HEK293 (cell line): ENCODE measurements around the gene REG1B.

ENCODE experiments used
- CTCF ChIA-PET: fragments of 350-600 bp; formaldehyde crosslinking; extraction: SDS; loops from one replicate; lab custom pipeline; 2021; ENCODE audit warnings: antibody characterized with exemption; lab: Yijun Ruan, JAX
- POLR2A ChIA-PET: fragments of 300-600 bp; formaldehyde crosslinking; extraction: SDS; loops from one replicate; lab custom pipeline; 2020; ENCODE audit warnings: antibody characterized with exemption, inconsistent platforms; lab: Yijun Ruan, JAX
- H3K27ac ChIP-seq: fragments of 200-500 bp; sonication (Bioruptor generic); 2 replicates; pipeline ENCODE4 v1.5.1; 2014; ENCODE audit warnings: low read depth, low read length, control low read depth, inconsistent platforms; ENCODE audit errors: extremely low read depth
- H3K36me3 ChIP-seq, 2 experiments: fragments of 200-500 bp in 1 of 2; sonication (Bioruptor generic) in 1 of 2; 1 replicate in 1 of 2; 2 replicates in 1 of 2; pipeline ENCODE4 v1.5.1; 2014 to 2017; ENCODE audit warnings: inconsistent platforms in 2 of 2, low read length in 2 of 2; ENCODE audit not compliant: control insufficient read depth in 2 of 2, insufficient read depth in 1 of 2
- H3K4me1 ChIP-seq: fragments of 200-500 bp; sonication (Bioruptor generic); 2 replicates; pipeline ENCODE4 v1.5.1; 2014; ENCODE audit warnings: mild to moderate bottlenecking, low read length, inconsistent platforms; ENCODE audit not compliant: control insufficient read depth, insufficient read depth
- H3K4me3 ChIP-seq: 2 replicates; pipeline ENCODE4 v1.5.1; 2011; ENCODE audit warnings: low read depth, mild to moderate bottlenecking, control low read depth, low read length, moderate library complexity
- H3K9me3 ChIP-seq: fragments of 200-500 bp; sonication (Bioruptor generic); 2 replicates; pipeline ENCODE4 v1.5.1; 2014; ENCODE audit warnings: low read depth, low read length, inconsistent platforms; ENCODE audit not compliant: control insufficient read depth, insufficient read depth
- AEBP2 ChIP-seq: fragments of 450-650 bp; formaldehyde crosslinking; IDR thresholded peaks from 2 replicates; pipeline ENCODE4 v1.5.1; 2016; ENCODE audit warnings: missing biosample characterization, missing genetic modification characterization, borderline replicate concordance
- IKZF3 ChIP-seq: fragments of 450-650 bp; IDR thresholded peaks from 2 replicates; pipeline ENCODE4 v1.5.0; 2018; ENCODE audit warnings: missing biosample characterization, mild to moderate bottlenecking, missing genetic modification characterization, moderate library complexity
- INSM2 ChIP-seq: fragments of 450-650 bp; formaldehyde crosslinking; IDR thresholded peaks from 2 replicates; pipeline ENCODE4 v1.5.1; 2016; ENCODE audit warnings: missing biosample characterization, missing genetic modification characterization
- PBX3 ChIP-seq: sonication (generic); formaldehyde crosslinking; IDR thresholded peaks from 2 replicates; pipeline ENCODE4 v1.8.1; 2022; ENCODE audit warnings: mild to moderate bottlenecking, moderate library complexity, missing genetic modification reagents
- PRDM1 ChIP-seq: fragments of 450-650 bp; formaldehyde crosslinking; IDR thresholded peaks from 2 replicates; pipeline ENCODE4; 2016; ENCODE audit warnings: missing biosample characterization, missing genetic modification characterization
- REST ChIP-seq: fragments of 450-650 bp; formaldehyde crosslinking; IDR thresholded peaks from 2 replicates; pipeline ENCODE4 v1.5.1; 2016; ENCODE audit warnings: missing biosample characterization, missing genetic modification characterization
- SALL2 ChIP-seq: fragments of 450-650 bp; formaldehyde crosslinking; IDR thresholded peaks from 2 replicates; pipeline ENCODE4 v1.5.0; 2017; ENCODE audit warnings: missing biosample characterization, mild to moderate bottlenecking, missing genetic modification characterization, borderline replicate concordance
- SCRT1 ChIP-seq: fragments of 450-650 bp; formaldehyde crosslinking; IDR thresholded peaks from 2 replicates; pipeline ENCODE4 v1.5.1; 2016; ENCODE audit warnings: missing biosample characterization, missing genetic modification characterization, borderline replicate concordance
- SP2 ChIP-seq: fragments of 450-650 bp; formaldehyde crosslinking; IDR thresholded peaks from 2 replicates; pipeline ENCODE4 v1.5.1; 2016; ENCODE audit warnings: missing biosample characterization, missing genetic modification characterization
- ZNF148 ChIP-seq: fragments of 450-650 bp; formaldehyde crosslinking; IDR thresholded peaks from 2 replicates; pipeline ENCODE4 v1.5.0; 2017; ENCODE audit warnings: missing biosample characterization, missing genetic modification characterization, borderline replicate concordance
- ZNF2 ChIP-seq: fragments of 450-650 bp; formaldehyde crosslinking; IDR thresholded peaks from 2 replicates; pipeline ENCODE4 v1.5.1; 2016; ENCODE audit warnings: missing biosample characterization, missing genetic modification characterization
- ZNF280C ChIP-seq: fragments of 450-650 bp; formaldehyde crosslinking; IDR thresholded peaks from 2 replicates; pipeline ENCODE4 v1.5.1; 2016; ENCODE audit warnings: missing biosample characterization, missing genetic modification characterization
- ZNF488 ChIP-seq: fragments of 450-650 bp; formaldehyde crosslinking; IDR thresholded peaks from 2 replicates; pipeline ENCODE4 v1.5.1; 2016; ENCODE audit warnings: missing biosample characterization, missing genetic modification characterization
- ZNF621 ChIP-seq: fragments of 450-650 bp; formaldehyde crosslinking; IDR thresholded peaks from 2 replicates; pipeline ENCODE4 v1.5.1; 2017; ENCODE audit warnings: missing biosample characterization, missing genetic modification characterization
- ZNF629 ChIP-seq: fragments of 450-650 bp; formaldehyde crosslinking; IDR thresholded peaks from 2 replicates; pipeline ENCODE4 v1.5.1; 2017; ENCODE audit warnings: missing biosample characterization, missing genetic modification characterization
- ZNF658 ChIP-seq: fragments of 450-650 bp; formaldehyde crosslinking; IDR thresholded peaks from 2 replicates; pipeline ENCODE4; 2016; ENCODE audit warnings: missing biosample characterization, missing genetic modification characterization
- ZNF692 ChIP-seq: fragments of 450-650 bp; formaldehyde crosslinking; IDR thresholded peaks from 2 replicates; pipeline ENCODE4 v1.5.1; 2016; ENCODE audit warnings: missing biosample characterization, missing genetic modification characterization

Gene REG1B

GRCh38 chr2:79041032-79041448, 46.8 kb downstream of the REG1B start (continued):
- TF ChIP-seq ZNF148 (tag by site-specific recombination) (no peak), REST (tag by site-specific recombination) (no peak)

GRCh38 chr2:79039944-79040343, 47.8 kb downstream of the REG1B start:
- H3K9me3 ChIP-seq, result no peaks in the 10 kb centered on the region
- H3K27ac ChIP-seq, result no peak overlapping the region
- H3K36me3 ChIP-seq, result no peaks in the 10 kb centered on the region
- POLR2A ChIA-PET, result no interaction called here
- TF ChIP-seq ZNF2 (tag by site-specific recombination) (no peak), ZNF692 (tag by site-specific recombination) (no peak), IKZF3 (tag by site-specific recombination) (no peak), PBX3 (no peak), SP2 (tag by site-specific recombination) (no peak), PRDM1 (no peak), INSM2 (no peak), ZNF280C (tag by site-specific recombination) (no peak), ZNF658 (no peak), AEBP2 (tag by site-specific recombination) (no peak), ZNF629 (tag by site-specific recombination) (no peak), SCRT1 (tag by site-specific recombination) (no peak), ZNF621 (tag by site-specific recombination) (no peak), ZNF488 (no peak), SALL2 (no peak)
- H3K4me3 ChIP-seq, result no peak overlapping the region
- CTCF ChIA-PET, result interaction anchor here (0.6 to 2.3 kb wide), 3 partner anchors 181 to 948 kb away, joined by 3 to 6 read pairs (median 3); no protein-coding TSS in a partner anchor
- no peaks in the 10 kb centered on the region for H3K4me1 ChIP-seq
